Retinal pigment epithelial cell (primary cell): ENCODE results near the gene CNTLN.
"Not testable (repeated sequence)": the region's sequence is repeated elsewhere in the genome, so short reads cannot be mapped to it uniquely, and the experiment has no call there.

Experiments used
- DNase-seq: peaks from one replicate; pipeline ENCODE4 v3.0.0-alpha.2; 2010; ENCODE audit warnings: low read depth
- H3K4me3 ChIP-seq: 2 replicates; pipeline ENCODE4 v1.5.1; 2011; ENCODE audit warnings: mild to moderate bottlenecking, low read length, control low read depth, moderate library complexity
- TF ChIP-seq, protein P1 (sequence below): conservative IDR thresholded peaks from 2 replicates; pipeline ENCODE4 v1.5.1; 2011; ENCODE audit warnings: low read depth, low read length, control low read depth, inconsistent platforms

Gene CNTLN

DNA sequence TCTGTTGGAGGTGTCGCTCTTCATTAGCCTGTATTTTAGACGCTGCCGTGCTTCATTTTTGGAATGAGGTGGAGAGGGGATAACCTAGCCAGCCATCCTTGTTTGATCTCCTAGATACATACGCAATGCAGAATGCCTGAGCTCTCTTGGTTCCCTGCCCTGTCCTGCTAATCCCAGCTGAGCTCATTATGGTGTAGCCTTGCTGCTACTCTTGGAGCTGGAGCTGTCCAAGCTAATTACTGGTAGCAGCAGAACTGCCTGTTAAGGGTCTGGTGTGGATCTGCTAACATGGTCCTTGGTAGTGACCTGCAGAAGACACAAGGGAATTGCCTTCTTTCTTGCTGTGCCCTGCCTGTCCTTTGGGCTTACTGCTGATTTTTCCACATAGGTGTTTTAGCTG, 207.9 kb downstream of the CNTLN start:
- TF ChIP-seq, protein P1, sequence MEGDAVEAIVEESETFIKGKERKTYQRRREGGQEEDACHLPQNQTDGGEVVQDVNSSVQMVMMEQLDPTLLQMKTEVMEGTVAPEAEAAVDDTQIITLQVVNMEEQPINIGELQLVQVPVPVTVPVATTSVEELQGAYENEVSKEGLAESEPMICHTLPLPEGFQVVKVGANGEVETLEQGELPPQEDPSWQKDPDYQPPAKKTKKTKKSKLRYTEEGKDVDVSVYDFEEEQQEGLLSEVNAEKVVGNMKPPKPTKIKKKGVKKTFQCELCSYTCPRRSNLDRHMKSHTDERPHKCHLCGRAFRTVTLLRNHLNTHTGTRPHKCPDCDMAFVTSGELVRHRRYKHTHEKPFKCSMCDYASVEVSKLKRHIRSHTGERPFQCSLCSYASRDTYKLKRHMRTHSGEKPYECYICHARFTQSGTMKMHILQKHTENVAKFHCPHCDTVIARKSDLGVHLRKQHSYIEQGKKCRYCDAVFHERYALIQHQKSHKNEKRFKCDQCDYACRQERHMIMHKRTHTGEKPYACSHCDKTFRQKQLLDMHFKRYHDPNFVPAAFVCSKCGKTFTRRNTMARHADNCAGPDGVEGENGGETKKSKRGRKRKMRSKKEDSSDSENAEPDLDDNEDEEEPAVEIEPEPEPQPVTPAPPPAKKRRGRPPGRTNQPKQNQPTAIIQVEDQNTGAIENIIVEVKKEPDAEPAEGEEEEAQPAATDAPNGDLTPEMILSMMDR, result no peak
- no peak overlapping the region for H3K4me3 ChIP-seq
- peak; percentile 73 for DNase-seq

DNA sequence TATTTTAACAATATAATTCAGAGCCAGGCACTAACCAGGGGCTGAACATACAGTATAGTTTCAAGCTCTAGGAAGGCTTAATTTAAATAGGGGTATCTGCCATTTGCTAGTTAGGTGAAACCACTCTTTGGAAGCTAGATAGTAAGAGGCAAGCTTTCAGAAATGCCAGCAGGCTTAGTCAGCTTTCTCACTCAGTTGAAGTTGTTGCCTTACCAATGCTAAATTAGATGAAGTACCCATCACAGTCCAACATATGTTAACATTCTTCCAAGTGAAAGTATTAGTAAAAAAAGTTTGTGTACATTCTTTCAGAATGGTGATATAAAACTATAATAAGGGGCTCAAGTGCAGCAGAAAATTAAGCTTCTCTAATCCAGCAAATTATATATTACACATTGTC, 215.0 kb downstream of the CNTLN start:
- no peak overlapping the region for H3K4me3 ChIP-seq
- TF ChIP-seq, protein P1, result no peak
- DNase-seq, result peak; percentile 42

DNA sequence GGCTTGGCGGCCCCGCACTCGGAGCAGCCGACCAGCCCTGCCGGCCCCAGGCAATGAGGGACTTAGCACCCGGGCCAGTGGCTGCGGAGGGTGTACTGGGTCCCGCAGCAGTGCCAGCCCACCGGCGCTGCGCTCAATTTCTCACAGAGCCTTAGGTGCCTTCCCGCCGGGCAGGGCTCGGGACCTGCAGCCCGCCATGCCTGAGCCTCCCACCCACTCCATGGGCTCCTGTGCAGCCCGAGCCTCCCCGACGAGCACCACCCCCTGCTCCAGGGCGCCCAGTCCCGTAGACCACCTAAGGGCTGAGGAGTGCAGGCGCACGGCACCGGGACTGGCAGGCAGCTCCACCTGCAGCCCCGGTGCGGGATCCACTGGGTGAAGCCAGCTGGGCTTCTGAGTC, 219.2 kb downstream of the CNTLN start:
- not testable (repeated sequence) for H3K4me3 ChIP-seq, DNase-seq

DNA sequence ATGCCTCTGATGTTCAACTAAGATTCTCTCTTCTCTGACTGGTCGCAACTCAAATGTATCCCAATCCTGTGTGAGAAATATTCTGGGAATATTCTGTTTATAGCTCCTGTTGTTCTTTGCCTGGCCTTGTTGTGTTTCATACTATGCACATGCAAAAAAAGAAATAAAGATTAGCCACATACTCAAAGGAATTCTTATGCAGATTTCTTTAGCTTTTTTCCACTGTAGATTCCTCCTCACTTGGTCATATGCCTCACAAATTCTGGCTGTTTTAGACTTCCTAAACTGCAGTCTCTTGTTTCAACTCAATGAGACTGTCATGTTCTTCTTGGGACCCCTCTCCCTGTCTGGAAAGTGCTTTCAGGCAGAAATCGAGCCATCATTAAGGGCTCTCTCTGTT, 226.5 kb downstream of the CNTLN start:
- TF ChIP-seq, protein P1, result no peak
- no peak overlapping the region for H3K4me3 ChIP-seq
- no peak for DNase-seq

DNA sequence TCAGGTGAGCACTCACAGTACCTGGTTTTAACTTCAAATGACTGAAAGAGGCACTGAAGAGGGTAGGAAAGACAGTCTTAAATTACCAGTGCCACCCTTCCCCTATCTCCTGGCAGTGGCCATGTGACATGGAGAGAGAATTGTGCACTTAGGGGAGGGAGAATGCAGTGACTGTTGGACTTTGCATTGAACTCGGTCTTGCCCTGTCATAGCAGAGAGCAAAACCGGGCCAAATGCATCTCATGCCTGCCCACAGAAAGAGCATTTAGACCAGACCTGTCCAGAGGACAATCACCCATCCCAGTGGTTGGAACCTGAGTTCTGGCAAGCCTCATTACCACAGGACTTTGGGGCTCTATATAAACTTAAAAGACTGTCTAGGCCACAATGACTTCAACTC, 232.2 kb downstream of the CNTLN start:
- no peak for DNase-seq
- TF ChIP-seq, protein P1, result no peak
- no peak overlapping the region for H3K4me3 ChIP-seq

DNA sequence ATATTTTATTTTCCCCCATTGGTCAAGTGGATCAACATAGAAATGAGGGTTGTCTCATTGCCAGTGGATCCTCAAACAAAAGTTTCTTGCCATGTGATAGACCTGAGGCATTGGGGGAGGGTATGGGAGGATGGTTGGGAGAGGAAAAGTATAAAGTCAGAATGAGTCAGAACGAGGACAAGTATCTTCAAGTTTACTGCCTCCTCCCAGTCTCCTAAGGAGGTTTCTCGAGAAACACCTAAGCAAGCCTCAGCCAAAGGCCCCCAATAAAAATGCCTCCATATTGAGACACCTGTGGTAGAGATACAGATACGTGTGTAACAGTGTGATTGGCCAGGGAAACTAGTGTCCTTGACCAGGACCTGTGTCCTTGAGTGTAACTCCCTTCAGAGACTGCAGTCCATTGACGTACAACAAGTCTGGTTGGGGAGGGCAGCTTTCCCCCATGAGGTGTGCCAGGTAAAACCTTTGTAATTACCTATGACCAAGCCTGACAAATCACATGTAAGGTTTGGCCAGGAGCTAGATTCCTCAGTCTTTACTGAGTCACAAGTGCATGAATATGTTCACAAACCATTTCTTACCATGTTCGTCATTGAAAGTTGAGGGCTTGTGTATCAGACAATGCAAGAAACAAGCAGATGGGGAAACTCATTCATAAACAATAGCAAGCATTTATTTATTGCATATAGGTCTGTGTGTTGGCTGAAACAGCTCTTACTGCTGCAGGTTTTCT, 245.5 kb downstream of the CNTLN start:
- no peak for DNase-seq
- TF ChIP-seq, protein P1, result no peak
- H3K4me3 ChIP-seq, result no peak overlapping the region

DNA sequence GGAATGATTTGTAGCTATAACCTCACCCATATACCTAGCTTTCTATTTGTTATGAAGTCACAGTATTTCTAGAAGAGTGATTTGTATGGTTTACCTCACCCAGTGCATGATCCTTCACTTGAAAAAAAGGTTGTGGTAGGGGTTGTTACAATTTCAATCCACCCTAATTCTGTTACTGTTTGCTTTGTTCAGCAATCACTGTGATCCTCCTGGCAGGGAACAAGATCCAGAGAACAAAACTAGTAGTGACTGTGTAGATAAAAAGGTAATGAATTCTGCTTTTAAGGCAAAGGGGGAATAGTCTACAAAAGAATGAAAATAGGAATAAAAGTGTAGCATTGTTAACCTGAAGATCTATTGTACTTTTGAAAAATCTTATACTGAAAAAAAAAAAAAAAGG, 252.7 kb downstream of the CNTLN start:
- no peak overlapping the region for H3K4me3 ChIP-seq
- TF ChIP-seq, protein P1, result no peak
- no peak for DNase-seq

DNA sequence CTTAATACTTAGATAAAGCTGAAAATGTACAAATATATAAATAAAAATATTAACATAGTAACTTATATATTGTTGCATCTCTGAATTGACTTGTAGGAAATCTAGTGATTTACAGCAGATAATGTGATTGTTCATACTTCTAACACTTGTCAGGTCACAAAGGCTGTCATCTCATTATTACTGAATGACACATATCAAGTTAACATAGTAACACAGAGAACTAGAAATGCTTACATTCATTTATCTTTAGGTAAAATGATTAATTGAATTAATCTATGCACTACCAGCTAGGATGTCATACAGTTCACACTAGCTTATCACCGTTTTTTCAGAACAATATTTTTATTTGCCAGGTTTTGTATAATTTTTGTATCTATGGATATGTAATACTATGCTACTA, 254.2 kb downstream of the CNTLN start:
- no peak overlapping the region for H3K4me3 ChIP-seq
- TF ChIP-seq, protein P1, result no peak
- DNase-seq, result no peak
